DND-41 (cell line): Measurements from ENCODE around the gene MSH5.

Source experiments
- CTCF ChIP-seq: IDR thresholded peaks from 2 replicates; pipeline ENCODE4 v1.5.1; 2012; ENCODE audit warnings: borderline replicate concordance, low read length, moderate library complexity, mild to moderate bottlenecking; ENCODE audit not compliant: poor library complexity, severe bottlenecking; ENCODE audit errors: extremely low read depth
- EZH2 ChIP-seq: IDR thresholded peaks from 3 replicates; pipeline ENCODE4 v1.6.1; 2012; ENCODE audit warnings: borderline replicate concordance, low read depth, mild to moderate bottlenecking, moderate library complexity, low read length, inconsistent platforms; ENCODE audit not compliant: severe bottlenecking

GRCh38 chr6:31719001-31719400 lies 20.8 kb upstream of the MSH5 start:
- no peak for TF ChIP-seq CTCF
- no peak for TF ChIP-seq EZH2
